ENCODE data around the gene SRXN1. TPM values are rescaled to one million over a fixed set of nuclear protein-coding genes. Genes with fewer than 3 reads are reported as not detected.

SRXN1 gene
- total and polyA plus RNA-seq, 2 donors (not counting 3 experiments of a cell fraction or from before 2014, with no cell fraction given) = 19.3 to 24.9 TPM

DNA sequence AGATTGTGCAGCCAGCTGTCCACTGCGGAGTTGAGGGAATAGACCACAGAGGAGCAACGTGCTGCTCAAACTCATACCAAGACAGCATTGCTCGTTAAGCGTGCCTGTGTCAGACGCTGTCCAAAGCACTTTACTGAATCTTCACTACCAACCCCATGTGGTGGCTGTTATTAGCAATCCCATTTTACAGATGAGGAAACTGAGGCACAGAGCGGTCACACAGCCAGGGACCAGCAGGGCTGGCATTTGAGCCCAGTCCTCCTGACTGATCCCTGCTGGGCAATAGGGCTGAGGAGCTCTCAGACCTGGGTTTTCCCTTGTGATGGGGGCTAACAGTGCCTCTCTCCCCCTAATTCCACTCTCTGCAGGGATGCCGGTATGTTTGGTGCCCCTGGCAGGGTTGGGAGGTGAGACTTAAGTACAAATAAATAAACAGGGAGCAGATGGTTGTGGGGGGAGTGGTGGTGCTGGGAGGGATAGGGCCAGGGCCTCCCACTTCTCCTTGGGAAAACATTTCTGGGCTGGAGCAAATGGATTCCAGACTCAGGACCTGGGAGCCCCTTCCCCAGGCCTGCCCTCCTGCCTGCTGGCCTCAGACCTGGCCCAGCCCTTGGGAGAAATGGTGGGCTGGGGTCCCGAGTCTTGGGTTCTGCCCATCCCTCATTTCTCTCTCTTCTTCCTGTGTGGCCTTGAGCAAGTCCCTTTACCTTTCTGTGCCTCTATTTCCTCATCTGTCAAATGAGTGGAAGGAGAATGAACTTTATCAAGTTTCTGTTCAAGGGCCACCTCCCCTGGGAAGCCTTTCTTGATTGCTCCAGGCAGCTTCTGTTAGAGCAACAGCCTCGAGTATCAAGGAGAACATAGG lies 17.7 kb downstream of the SRXN1 start:
- CTCF ChIA-PET = interaction anchor here (2.8 kb wide), 1 partner anchor 10 kb away, joined by 11 read pairs; no protein-coding TSS in a partner anchor
- Histone ChIP-seq H3K4me2 (ENCODE audit: insufficient read depth, low read length) (no peak overlapping the region), H3K36me3 (ENCODE audit: control insufficient read depth in 2 of 2, extremely low read depth in 1 of 2, insufficient read depth in 2 of 2, low read length in 2 of 2) (no peaks in the 10 kb centered on the region), H2AFZ (ENCODE audit: low read depth, low read length) (no peak overlapping the region), H3K27ac (ENCODE audit: insufficient read depth, low read depth, low read length) (no peak overlapping the region), H3K9me1 (replicated peaks; ENCODE audit: control insufficient read depth, extremely low read depth, insufficient read depth, low read length) (no peaks in the 10 kb centered on the region), H4K20me1 (replicated peaks; ENCODE audit: control insufficient read depth, extremely low read depth, insufficient read depth, low read length) (no peaks in the 10 kb centered on the region), H3K4me1 (ENCODE audit: control insufficient read depth, extremely low read depth, insufficient read depth, low read length) (no peaks in the 10 kb centered on the region), H3K4me3 (replicated peaks in 1 of 3; ENCODE audit: insufficient read depth in 1 of 3, low read depth in 1 of 3, low read length in 3 of 3) (no peak overlapping the region), H3K79me2 (ENCODE audit: control insufficient read depth, insufficient read depth, low read length) (no peaks in the 10 kb centered on the region), H3K9me3 (replicated peaks; ENCODE audit: control insufficient read depth, insufficient read depth, low read length) (no peaks in the 10 kb centered on the region), H3K27me3 (ENCODE audit: control insufficient read depth in 2 of 2, insufficient read depth in 2 of 2, low read length in 2 of 2) (peaks cover 2 to 6% of the 10 kb centered on the region in 2 experiments), H3K9ac (replicated peaks; ENCODE audit: extremely low read depth, insufficient read depth, low read length) (no peak overlapping the region)
- POLR2A ChIA-PET = no interaction called here
- TF ChIP-seq MYC (IDR thresholded peaks at IDR 0.05; ENCODE audit: low read depth, low read length) (no peak), GATA2 (IDR thresholded peaks at IDR 0.05; ENCODE audit: insufficient read depth, insufficient read length, low read depth, low read length) (no peak), JUN (IDR thresholded peaks at IDR 0.05; ENCODE audit: borderline replicate concordance, insufficient read depth, insufficient read length, low read depth) (no peak), CTCF (IDR thresholded peaks at IDR 0.05; ENCODE audit: extremely low read depth in 1 of 2, insufficient read depth in 1 of 2, low read depth in 1 of 2, low read length in 2 of 2) (no peak), FOS (IDR thresholded peaks at IDR 0.05; ENCODE audit: borderline replicate concordance, insufficient read depth, low read length) (no peak), POLR2AphosphoS5 (IDR thresholded peaks at IDR 0.05; ENCODE audit: insufficient read depth, low read depth, low read length) (no peak), POLR2A (IDR thresholded peaks at IDR 0.05; ENCODE audit: low read depth, low read length) (no peak), EZH2 (IDR thresholded peaks at IDR 0.05; ENCODE audit: borderline replicate concordance, low read depth, low read length, severe bottlenecking) (no peak)
- TF ChIP-seq, protein P1, sequence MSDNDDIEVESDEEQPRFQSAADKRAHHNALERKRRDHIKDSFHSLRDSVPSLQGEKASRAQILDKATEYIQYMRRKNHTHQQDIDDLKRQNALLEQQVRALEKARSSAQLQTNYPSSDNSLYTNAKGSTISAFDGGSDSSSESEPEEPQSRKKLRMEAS (IDR thresholded peaks at IDR 0.05; ENCODE audit: insufficient read depth, insufficient read length) = no peak
- FAIRE-seq (no peak), DNase-seq (ENCODE audit: low read depth, low spot score) (no peak)
- dilution Hi-C loops (cut with MboI; ENCODE audit: extremely low pct_ligation_motif_present, low sequenced_read_pairs) = no loop called here
- no TSS peak for BruUV-seq (replicated peaks)
- intact Hi-C loops (cut with micrococcal nuclease) = no loop called here
